Panc1 (cell line): ENCODE measurements around the gene DRGX. TPM values are rescaled to one million over a fixed set of nuclear protein-coding genes. Genes with fewer than 3 reads are reported as not detected.

Experiments
- ATAC-seq: fragments of 200-7000 bp; cut with Tn5 transposase; 2 replicates; pipeline ENCODE4 v1.9.1; 2020; ENCODE audit warnings: mild to moderate bottlenecking, moderate library complexity
- BruUV-seq: library from RNA; stranded (reverse); fragments of 400-500 nt; replicated peaks from 2 replicates; lab custom pipeline; 2021; lab: Mats Ljungman, UMichigan
- CTCF ChIA-PET: fragments of 300-600 bp; sonication (Branson Sonifier 250); formaldehyde crosslinking; loops from one replicate; lab custom pipeline; 2022; ENCODE audit warnings: antibody characterized with exemption; lab: Charles Lee
- POLR2A ChIA-PET: fragments of 300-600 bp; sonication (Branson Sonifier 250); formaldehyde crosslinking; loops from one replicate; lab custom pipeline; 2022; ENCODE audit warnings: antibody characterized with exemption; lab: Charles Lee
- DNase-seq: peaks from one replicate; pipeline ENCODE4 v3.0.0-alpha.2; 2010; ENCODE audit warnings: low read depth, low spot score
- H3K27ac ChIP-seq: 2 replicates; pipeline ENCODE4 v1.5.1; 2011; ENCODE audit warnings: mild to moderate bottlenecking, low read length, inconsistent platforms
- H3K27me3 ChIP-seq: fragments of 200-500 bp; sonication (Bioruptor generic); 2 replicates; pipeline ENCODE4 v1.6.0; 2014; ENCODE audit warnings: low read length, inconsistent platforms; ENCODE audit not compliant: control insufficient read depth, insufficient read depth
- H3K36me3 ChIP-seq: fragments of 200-500 bp; sonication (Bioruptor generic); 2 replicates; pipeline ENCODE4 v1.5.1; 2014; ENCODE audit warnings: inconsistent platforms, mild to moderate bottlenecking, low read length, moderate library complexity; ENCODE audit not compliant: control insufficient read depth, insufficient read depth
- H3K4me1 ChIP-seq: 2 replicates; pipeline ENCODE4 v1.5.1; 2011; ENCODE audit warnings: inconsistent platforms, mild to moderate bottlenecking, low read length, moderate library complexity; ENCODE audit not compliant: control insufficient read depth, insufficient read depth
- H3K4me3 ChIP-seq, 2 experiments: 2 replicates each; pipeline ENCODE4 v1.5.1; 2011 to 2012; ENCODE audit warnings: low read depth in 2 of 2, low read length in 2 of 2, mild to moderate bottlenecking in 2 of 2, inconsistent platforms in 1 of 2, moderate library complexity in 1 of 2
- H3K9me3 ChIP-seq: fragments of 200-500 bp; sonication (Bioruptor generic); 2 replicates; pipeline ENCODE4 v1.5.1; 2014; ENCODE audit warnings: low read depth, mild to moderate bottlenecking, inconsistent platforms, low read length, moderate library complexity; ENCODE audit not compliant: control insufficient read depth, insufficient read depth
- CTCF ChIP-seq: fragments of 450-650 bp; IDR thresholded peaks from 2 replicates; pipeline ENCODE4 v1.5.1; 2017; ENCODE audit warnings: mild to moderate bottlenecking
- POLR2AphosphoS5 ChIP-seq: IDR thresholded peaks from 2 replicates; pipeline ENCODE4 v1.6.1; 2012; ENCODE audit warnings: mild to moderate bottlenecking, low read depth, low read length, moderate library complexity
- REST ChIP-seq, 2 experiments: IDR thresholded peaks; 2 replicates each; pipeline ENCODE4 v1.6.1; 2011 to 2012; ENCODE audit warnings: low read depth in 2 of 2, control low read depth in 1 of 2, low read length in 1 of 2, mild to moderate bottlenecking in 1 of 2, moderate library complexity in 1 of 2; ENCODE audit not compliant: insufficient read depth in 1 of 2
- SIN3A ChIP-seq: IDR thresholded peaks from 2 replicates; pipeline ENCODE4 v1.6.1; 2012; ENCODE audit warnings: low read depth, mild to moderate bottlenecking, low read length, moderate library complexity, borderline replicate concordance; ENCODE audit not compliant: insufficient read depth
- TCF7L2 ChIP-seq: IDR thresholded peaks from 2 replicates; pipeline ENCODE4 v1.6.1; 2011; ENCODE audit warnings: mild to moderate bottlenecking, low read depth, low read length, inconsistent platforms
- in situ Hi-C: cut with HindIII; loops from 2 replicates; pipeline ENCODE4 v1.10.0; 2016; ENCODE audit warnings: low sequenced_read_pairs, low pct_unique_long_range_greater_than_20kb
- intact Hi-C: fragments of 100-400 bp; cut with micrococcal nuclease; formaldehyde crosslinking; loops from one replicate; pipeline ENCODE4 v1.10.0; 2022; ENCODE audit not compliant: unreplicated experiment
- total RNA-seq: library from RNA; stranded (reverse); gene quantifications from one replicate; pipeline ENCODE4 v1.2.1, GENCODE V29; 2021; ENCODE audit not compliant: unreplicated experiment

The DRGX gene
- total RNA-seq, 1 experiment from 2014 or later, result 0.15 TPM

GRCh38 chr10:49371967-49372366 is 23.9 kb downstream of the DRGX start:
- no peaks in the 10 kb centered on the region for H3K4me1 ChIP-seq
- intact Hi-C loops (loop anchor here (10.0 kb wide), 1 partner anchor 467 kb away; no protein-coding TSS in a partner anchor), in situ Hi-C loops (no loop called here)
- TF ChIP-seq SIN3A (no peak), REST (IDR thresholded peaks at IDR 0.05; ENCODE audit: insufficient read depth in 1 of 2, low read depth in 2 of 2, low read length in 1 of 2) (no peak), CTCF (no peak), TCF7L2 (no peak), POLR2AphosphoS5 (no peak)
- no peak overlapping the region for H3K4me3 ChIP-seq
- BruUV-seq, result no TSS peak
- no peak overlapping the region for H3K27ac ChIP-seq
- peaks cover 13% of the 10 kb centered on the region for H3K27me3 ChIP-seq
- ChIA-PET POLR2A (no interaction called here), CTCF (no interaction called here)
- H3K36me3 ChIP-seq, result no peaks in the 10 kb centered on the region
- H3K9me3 ChIP-seq, result no peaks in the 10 kb centered on the region
- peak; percentile 20 for DNase-seq
- ATAC-seq, result no peak

- intact Hi-C loops, result loop anchor here (10.0 kb wide), 1 partner anchor 466 kb away; no protein-coding TSS in a partner anchor
- H3K4me1 ChIP-seq, result no peaks in the 10 kb centered on the region
- H3K36me3 ChIP-seq, result no peaks in the 10 kb centered on the region
- in situ Hi-C loops, result no loop called here
- H3K4me3 ChIP-seq, result no peak overlapping the region
- BruUV-seq, result no TSS peak
- ChIA-PET POLR2A (interaction anchor here (0.7 kb wide), 1 partner anchor 12 kb away, joined by 3 read pairs; no protein-coding TSS in a partner anchor), CTCF (no interaction called here)
- ATAC-seq, result no peak
- peaks cover 11% of the 10 kb centered on the region for H3K27me3 ChIP-seq
- no peak for DNase-seq
- TF ChIP-seq CTCF, result no peak
- TF ChIP-seq POLR2AphosphoS5, result no peak
- TF ChIP-seq SIN3A, result no peak
- TF ChIP-seq REST (IDR thresholded peaks at IDR 0.05; ENCODE audit: insufficient read depth in 1 of 2, low read depth in 2 of 2, low read length in 1 of 2), result no peak
- TF ChIP-seq TCF7L2, result no peak
- H3K9me3 ChIP-seq, result no peaks in the 10 kb centered on the region
- H3K27ac ChIP-seq, result no peak overlapping the region
Measured at GRCh38 chr10:49370326-49371100, 25.4 kb downstream of the DRGX start.
